ENCODE results near the gene SUGCT. TPM values are rescaled to one million over a fixed set of nuclear protein-coding genes. Genes with fewer than 3 reads are reported as not detected.

SUGCT gene
- total RNA-seq, 1 experiment from 2014 or later: 5.4 TPM

GRCh38 chr7:40612298-40612697, 477.5 kb downstream of the SUGCT start:
- H3K23ac ChIP-seq (ENCODE audit: insufficient read length, low read depth, low read length): no peak overlapping the region
- H2AK5ac ChIP-seq (ENCODE audit: insufficient read length, low read length): no peak overlapping the region
- no peak overlapping the region for H4K5ac ChIP-seq (ENCODE audit: insufficient read length, low read depth, low read length)
- no peak overlapping the region; a peak in 1 of 5 replicates for H3K4me3 Mint-ChIP-seq
- H2BK5ac ChIP-seq (ENCODE audit: insufficient read length, low read length): no peak overlapping the region
- no peaks in the 10 kb centered on the region for H3K4me1 ChIP-seq (ENCODE audit: insufficient read depth, low read length)
- H2BK15ac ChIP-seq (ENCODE audit: low read depth, low read length): no peak overlapping the region
- H3K9ac ChIP-seq (ENCODE audit: extremely low read depth, insufficient read length, low read length): no peak overlapping the region
- no peak overlapping the region for H2BK120ac ChIP-seq (ENCODE audit: low read depth, low read length, poor library complexity, severe bottlenecking)
- no peaks in the 10 kb centered on the region for H3K79me2 ChIP-seq (ENCODE audit: insufficient read depth, low read length)
- no peak for TF ChIP-seq CTCF (conservative IDR thresholded peaks at IDR 0.05)
- H3K27ac ChIP-seq (ENCODE audit: insufficient read length, low read depth, low read length): no peak overlapping the region
- no peak overlapping the region for H3K18ac ChIP-seq (ENCODE audit: insufficient read length, low read depth, low read length)
- H3K9me3 ChIP-seq (ENCODE audit: control insufficient read depth, low read depth, low read length): no peaks in the 10 kb centered on the region
- H3K27me3 ChIP-seq (ENCODE audit: insufficient read depth, low read length): no peaks in the 10 kb centered on the region
- no peaks in the 10 kb centered on the region for H3K4me1 Mint-ChIP-seq
- no peak overlapping the region for H2BK12ac ChIP-seq (ENCODE audit: insufficient read length, low read depth, low read length)
- no peak overlapping the region for H3K4me2 ChIP-seq (ENCODE audit: insufficient read depth, insufficient read length, low read length)
- H3K14ac ChIP-seq (ENCODE audit: insufficient read depth, low read length): no peak overlapping the region
- no peak overlapping the region for H3K4ac ChIP-seq (ENCODE audit: low read depth, low read length)
- no peaks in the 10 kb centered on the region for H4K20me1 ChIP-seq (ENCODE audit: control insufficient read depth, insufficient read depth, insufficient read length)
- no peak overlapping the region for H3K27ac Mint-ChIP-seq
- H4K8ac ChIP-seq (replicated peaks; ENCODE audit: insufficient read length, low read depth, low read length): no peak overlapping the region
- H4K91ac ChIP-seq (ENCODE audit: insufficient read length, low read depth, low read length): no peak overlapping the region
- H3K56ac ChIP-seq (ENCODE audit: insufficient read length, low read depth, low read length): no peak overlapping the region
- no peak for DNase-seq
- H3K36me3 Mint-ChIP-seq (ENCODE audit: insufficient read depth in 1 of 3, low read depth in 3 of 3): no peaks in the 10 kb centered on the region
- no CpG with 5 or more reads among the region's 2 CpGs for WGBS (ENCODE audit: extremely low coverage, insufficient read length, low lambda C conversion rate)
- no peak overlapping the region for H2AFZ ChIP-seq (ENCODE audit: low read length)
- no peak overlapping the region for H3T11ph ChIP-seq (ENCODE audit: low read length)
- H3K9me3 Mint-ChIP-seq: no peaks in the 10 kb centered on the region
- H2BK20ac ChIP-seq (ENCODE audit: low read depth, low read length, poor library complexity, severe bottlenecking): peak overlapping the region; percentile 45
- no peaks in the 10 kb centered on the region for H3K79me1 ChIP-seq (ENCODE audit: insufficient read depth, low read depth, low read length, poor library complexity, severe bottlenecking)
- no peaks in the 10 kb centered on the region for H3K23me2 ChIP-seq (ENCODE audit: insufficient read length, low read depth, low read length, poor library complexity, severe bottlenecking)
- no peaks in the 10 kb centered on the region for H3K27me3 Mint-ChIP-seq (ENCODE audit: low read depth)
